Measurements from ENCODE around the gene PIK3R3. TPM values are rescaled to one million over a fixed set of nuclear protein-coding genes. Genes with fewer than 3 reads are reported as not detected.

Gene PIK3R3
- total and polyA plus RNA-seq, 2 donors (not counting 3 experiments of a cell fraction or from before 2014, with no cell fraction given), result 7.5 to 14.3 TPM

DNA sequence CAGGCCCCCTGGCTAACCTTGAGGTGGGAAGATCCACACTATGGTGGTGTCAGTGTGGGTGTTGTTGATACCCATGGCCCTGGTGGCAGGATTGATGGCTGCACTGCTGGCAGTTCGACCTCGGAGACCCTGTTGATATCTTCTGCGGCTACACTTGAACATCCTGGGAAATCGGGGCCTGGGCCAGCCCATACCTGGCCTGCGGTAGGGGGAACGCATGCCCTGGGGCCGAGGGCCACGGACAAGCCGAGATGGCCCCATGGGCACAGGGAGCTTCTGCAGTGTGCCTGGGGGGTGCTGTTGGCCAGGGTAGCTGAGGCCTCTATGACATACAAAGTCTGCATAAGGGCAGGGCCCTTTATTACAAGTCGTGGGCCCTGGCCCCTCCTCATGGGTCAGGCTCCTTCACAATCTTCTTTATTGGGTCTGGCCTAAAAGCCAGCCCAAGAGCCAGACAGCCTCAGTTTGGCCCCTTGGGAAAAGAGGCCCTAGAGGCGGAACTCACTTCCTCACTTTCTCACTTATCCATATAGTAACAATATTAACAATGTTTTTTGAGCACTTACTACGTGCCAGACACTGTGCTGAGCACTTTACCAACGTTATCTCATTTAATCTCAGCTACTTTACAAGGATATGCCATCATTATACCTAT lies 43.9 kb upstream of the PIK3R3 start, which contains the start of gene P3R3URF:
P3R3URF (minus strand) TSS at position 278 of the 655 bp plus-strand sequence; CDS start at position 261, 17 bp downstream.
- dilution Hi-C loops (cut with MboI; ENCODE audit: extremely low pct_ligation_motif_present, low sequenced_read_pairs) (loop anchor here (25.0 kb wide), 1 partner anchor 139 kb away; no protein-coding TSS in a partner anchor), intact Hi-C loops (cut with micrococcal nuclease) (no loop called here)
- Histone ChIP-seq H4K20me1 (replicated peaks; ENCODE audit: control insufficient read depth, extremely low read depth, insufficient read depth, low read length) (no peaks in the 10 kb centered on the region), H3K4me2 (ENCODE audit: insufficient read depth, low read length) (no peak within 1 kb of the TSS), H3K9me3 (replicated peaks; ENCODE audit: control insufficient read depth, insufficient read depth, low read length) (no peaks in the 10 kb centered on the region), H3K9ac (replicated peaks; ENCODE audit: extremely low read depth, insufficient read depth, low read length) (no peak within 1 kb of the TSS), H3K36me3 (ENCODE audit: control insufficient read depth in 2 of 2, extremely low read depth in 1 of 2, insufficient read depth in 2 of 2, low read length in 2 of 2) (no peaks in the 10 kb centered on the region), H3K79me2 (ENCODE audit: control insufficient read depth, insufficient read depth, low read length) (no peaks in the 10 kb centered on the region), H2AFZ (ENCODE audit: low read depth, low read length) (no peak within 1 kb of the TSS), H3K27me3 (ENCODE audit: control insufficient read depth in 2 of 2, insufficient read depth in 2 of 2, low read length in 2 of 2) (peaks cover 0 to 2% of the 10 kb centered on the region in 2 experiments), H3K27ac (ENCODE audit: insufficient read depth, low read depth, low read length) (no peak within 1 kb of the TSS), H3K9me1 (replicated peaks; ENCODE audit: control insufficient read depth, extremely low read depth, insufficient read depth, low read length) (no peaks in the 10 kb centered on the region), H3K4me3 (replicated peaks in 1 of 3; ENCODE audit: insufficient read depth in 1 of 3, low read depth in 1 of 3, low read length in 3 of 3) (no peak within 1 kb of the TSS), H3K4me1 (ENCODE audit: control insufficient read depth, extremely low read depth, insufficient read depth, low read length) (peaks cover 7% of the 10 kb centered on the region)
- no TSS peak for BruUV-seq (replicated peaks)
- no peak for DNase-seq (ENCODE audit: low read depth, low spot score)
- no peak for TF ChIP-seq FOS (IDR thresholded peaks at IDR 0.05; ENCODE audit: borderline replicate concordance, insufficient read depth, low read length)
- no peak for TF ChIP-seq POLR2AphosphoS5 (IDR thresholded peaks at IDR 0.05; ENCODE audit: insufficient read depth, low read depth, low read length)
- TF ChIP-seq MYC (IDR thresholded peaks at IDR 0.05; ENCODE audit: low read depth, low read length), result no peak
- no peak for TF ChIP-seq JUN (IDR thresholded peaks at IDR 0.05; ENCODE audit: borderline replicate concordance, insufficient read depth, insufficient read length, low read depth)
- TF ChIP-seq, protein P1, sequence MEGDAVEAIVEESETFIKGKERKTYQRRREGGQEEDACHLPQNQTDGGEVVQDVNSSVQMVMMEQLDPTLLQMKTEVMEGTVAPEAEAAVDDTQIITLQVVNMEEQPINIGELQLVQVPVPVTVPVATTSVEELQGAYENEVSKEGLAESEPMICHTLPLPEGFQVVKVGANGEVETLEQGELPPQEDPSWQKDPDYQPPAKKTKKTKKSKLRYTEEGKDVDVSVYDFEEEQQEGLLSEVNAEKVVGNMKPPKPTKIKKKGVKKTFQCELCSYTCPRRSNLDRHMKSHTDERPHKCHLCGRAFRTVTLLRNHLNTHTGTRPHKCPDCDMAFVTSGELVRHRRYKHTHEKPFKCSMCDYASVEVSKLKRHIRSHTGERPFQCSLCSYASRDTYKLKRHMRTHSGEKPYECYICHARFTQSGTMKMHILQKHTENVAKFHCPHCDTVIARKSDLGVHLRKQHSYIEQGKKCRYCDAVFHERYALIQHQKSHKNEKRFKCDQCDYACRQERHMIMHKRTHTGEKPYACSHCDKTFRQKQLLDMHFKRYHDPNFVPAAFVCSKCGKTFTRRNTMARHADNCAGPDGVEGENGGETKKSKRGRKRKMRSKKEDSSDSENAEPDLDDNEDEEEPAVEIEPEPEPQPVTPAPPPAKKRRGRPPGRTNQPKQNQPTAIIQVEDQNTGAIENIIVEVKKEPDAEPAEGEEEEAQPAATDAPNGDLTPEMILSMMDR (IDR thresholded peaks at IDR 0.05; ENCODE audit: extremely low read depth in 1 of 2, insufficient read depth in 1 of 2, low read depth in 1 of 2, low read length in 2 of 2), result no peak
- no peak for TF ChIP-seq GATA2 (IDR thresholded peaks at IDR 0.05; ENCODE audit: insufficient read depth, insufficient read length, low read depth, low read length)
- TF ChIP-seq, protein P2, sequence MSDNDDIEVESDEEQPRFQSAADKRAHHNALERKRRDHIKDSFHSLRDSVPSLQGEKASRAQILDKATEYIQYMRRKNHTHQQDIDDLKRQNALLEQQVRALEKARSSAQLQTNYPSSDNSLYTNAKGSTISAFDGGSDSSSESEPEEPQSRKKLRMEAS (IDR thresholded peaks at IDR 0.05; ENCODE audit: insufficient read depth, insufficient read length), result no peak
- TF ChIP-seq EZH2 (IDR thresholded peaks at IDR 0.05; ENCODE audit: borderline replicate concordance, low read depth, low read length, severe bottlenecking), result no peak
- TF ChIP-seq POLR2A (IDR thresholded peaks at IDR 0.05; ENCODE audit: low read depth, low read length), result no peak
- POLR2A ChIA-PET, result no interaction called here
- FAIRE-seq, result no peak
- CTCF ChIA-PET, result no interaction called here
